GM12801 (cell line): ENCODE results near the gene ATF6B.

Source experiments
- TF ChIP-seq, protein P1 (sequence below): IDR thresholded peaks from one replicate; pipeline ENCODE4 v1.5.1; 2011; ENCODE audit warnings: control low read depth; ENCODE audit not compliant: insufficient read length; ENCODE audit errors: extremely low read depth

Gene ATF6B

GRCh38 chr6:32081168-32081990, 46.7 kb downstream of the ATF6B start:
- TF ChIP-seq, protein P1, sequence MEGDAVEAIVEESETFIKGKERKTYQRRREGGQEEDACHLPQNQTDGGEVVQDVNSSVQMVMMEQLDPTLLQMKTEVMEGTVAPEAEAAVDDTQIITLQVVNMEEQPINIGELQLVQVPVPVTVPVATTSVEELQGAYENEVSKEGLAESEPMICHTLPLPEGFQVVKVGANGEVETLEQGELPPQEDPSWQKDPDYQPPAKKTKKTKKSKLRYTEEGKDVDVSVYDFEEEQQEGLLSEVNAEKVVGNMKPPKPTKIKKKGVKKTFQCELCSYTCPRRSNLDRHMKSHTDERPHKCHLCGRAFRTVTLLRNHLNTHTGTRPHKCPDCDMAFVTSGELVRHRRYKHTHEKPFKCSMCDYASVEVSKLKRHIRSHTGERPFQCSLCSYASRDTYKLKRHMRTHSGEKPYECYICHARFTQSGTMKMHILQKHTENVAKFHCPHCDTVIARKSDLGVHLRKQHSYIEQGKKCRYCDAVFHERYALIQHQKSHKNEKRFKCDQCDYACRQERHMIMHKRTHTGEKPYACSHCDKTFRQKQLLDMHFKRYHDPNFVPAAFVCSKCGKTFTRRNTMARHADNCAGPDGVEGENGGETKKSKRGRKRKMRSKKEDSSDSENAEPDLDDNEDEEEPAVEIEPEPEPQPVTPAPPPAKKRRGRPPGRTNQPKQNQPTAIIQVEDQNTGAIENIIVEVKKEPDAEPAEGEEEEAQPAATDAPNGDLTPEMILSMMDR = no peak

- TF ChIP-seq, protein P1 = no peak
These were observed 48.3 kb downstream of the ATF6B start for GRCh38 chr6:32079566-32080290.

GRCh38 chr6:32076321-32076809, 51.7 kb downstream of the ATF6B start:
- TF ChIP-seq, protein P1 = no peak

GRCh38 chr6:32075781-32076180, 52.3 kb downstream of the ATF6B start:
- TF ChIP-seq, protein P1 = no peak

DNA sequence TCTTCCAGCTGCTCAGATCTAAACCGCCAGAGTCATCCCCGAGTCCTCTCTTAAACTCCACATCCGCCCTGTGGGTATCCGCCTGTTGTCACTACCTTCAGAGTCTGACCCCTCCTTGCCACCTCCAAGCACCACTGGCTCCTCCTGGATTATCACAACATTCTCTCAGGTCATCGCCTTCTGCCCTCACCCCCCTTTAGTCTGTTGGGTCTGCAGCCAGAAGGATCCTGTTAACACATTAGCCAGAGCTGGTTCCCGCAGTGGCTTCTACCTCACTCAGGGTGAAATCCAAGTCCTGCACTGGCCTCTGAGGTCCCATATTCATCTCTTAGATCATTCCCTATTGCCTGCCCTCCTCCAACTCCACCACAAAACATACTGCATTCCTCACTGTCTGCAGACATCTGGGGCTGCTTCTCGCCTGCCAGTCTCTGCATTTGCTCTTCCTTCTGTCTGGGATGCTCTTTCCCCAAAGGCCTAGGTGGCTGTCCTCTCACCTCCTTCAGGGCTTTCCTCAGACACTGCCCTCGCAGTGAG, 53.0 kb downstream of the ATF6B start:
- TF ChIP-seq, protein P1 = no peak

DNA sequence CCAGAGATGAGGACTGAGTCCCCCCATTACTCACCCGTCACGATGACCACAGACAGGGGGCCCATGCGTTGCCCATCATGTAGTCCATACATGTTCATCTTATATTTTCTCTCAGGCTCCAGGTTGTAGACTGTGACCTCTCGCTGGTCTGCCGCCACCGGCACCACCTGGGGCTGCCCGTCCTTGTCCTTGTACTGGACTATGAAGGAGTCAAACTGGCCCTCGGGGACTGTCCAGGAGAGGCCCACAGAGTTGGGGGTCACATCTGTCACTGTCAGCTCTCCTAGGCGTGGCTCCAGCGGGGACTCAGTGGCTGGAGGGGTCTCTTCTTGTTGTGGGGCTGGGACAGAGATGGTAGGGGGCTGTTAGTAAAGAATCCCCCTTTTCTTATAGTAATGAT, 54.4 kb downstream of the ATF6B start:
- TF ChIP-seq, protein P1 = no peak

DNA sequence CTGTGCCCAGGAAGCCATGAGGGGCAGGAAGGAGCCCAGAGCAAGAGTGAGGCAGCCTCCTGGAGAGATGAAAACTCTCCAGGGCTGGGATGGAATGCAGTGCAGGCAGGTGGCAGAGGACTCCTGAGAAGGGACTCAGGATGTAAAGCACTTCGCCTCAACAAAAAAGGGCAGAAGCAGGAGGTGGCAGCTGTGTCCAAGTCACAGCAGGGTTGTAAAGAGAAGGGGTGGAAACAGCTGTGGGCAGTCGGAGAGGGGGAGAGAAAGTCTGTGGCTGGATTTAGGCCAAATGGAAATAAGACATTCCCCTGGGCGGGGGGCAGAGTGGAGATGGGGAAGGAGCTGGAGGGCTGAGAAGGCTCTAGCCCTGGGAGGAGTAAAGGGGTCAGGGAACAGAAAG, 54.9 kb downstream of the ATF6B start:
- TF ChIP-seq, protein P1 = no peak
